Spleen (tissue), 7 donors: ENCODE measurements around the gene PLEKHM2.

Source experiments
- CTCF ChIP-seq, 11 experiments: fragments of 200-600 bp in 7 of 11; fragments of 450-650 bp in 4 of 11; sonication (generic) in 4 of 11; IDR thresholded peaks in 8 of 11; conservative IDR thresholded peaks in 3 of 11; 1 replicate in 7 of 11; 2 replicates in 4 of 11; pipeline versions ENCODE4 v1.4.0 to v1.8.0; 2016 to 2021; ENCODE audit warnings: antibody characterized with exemption in 11 of 11, inconsistent platforms in 4 of 11, mild to moderate bottlenecking in 1 of 11
- POLR2AphosphoS5 ChIP-seq, 3 donors: sonication (generic); formaldehyde crosslinking; IDR thresholded peaks; one replicate each; pipeline ENCODE4 v1.5.1; 2017; ENCODE audit warnings: antibody characterized with exemption in 3 of 3
- donor health status: DM: no; HTN: no; CAD: no; lungs with moderate emphysema.
- donor health status: DM: no; HTN: no; CAD: no.
- donor health status: DM: no; HTN: no; CAD: no.

GRCh38 chr1:15640667-15641066 lies 43.5 kb upstream of the PLEKHM2 start:
- TF ChIP-seq CTCF (IDR thresholded peaks at IDR 0.05 in 8 of 11, conservative IDR thresholded peaks at IDR 0.05 in 3 of 11) (no peak), POLR2AphosphoS5 (IDR thresholded peaks at IDR 0.05) (no peak)
